ENCODE measurements around the gene CASK.

The CASK gene

DNA sequence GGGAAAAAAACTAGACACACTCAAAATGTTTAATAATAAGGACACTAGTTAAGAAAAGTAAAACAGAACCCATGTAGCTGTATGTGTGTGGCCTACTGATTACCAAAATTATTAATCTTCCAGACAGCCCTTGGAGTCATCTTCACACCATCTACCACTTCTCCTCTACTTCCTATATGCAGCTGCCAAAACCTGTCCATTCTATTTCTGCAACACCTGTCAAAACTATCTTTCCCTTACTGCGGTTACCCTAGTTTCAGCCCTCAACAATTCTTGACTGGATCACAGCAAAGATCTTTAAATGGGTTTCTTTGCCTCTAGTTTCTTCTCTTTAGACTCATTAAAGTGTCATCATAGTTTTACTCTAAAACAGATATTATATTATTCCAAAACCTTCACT, 126.8 kb downstream of the CASK start:
- no peak for DNase-seq
- TF ChIP-seq, protein P1, sequence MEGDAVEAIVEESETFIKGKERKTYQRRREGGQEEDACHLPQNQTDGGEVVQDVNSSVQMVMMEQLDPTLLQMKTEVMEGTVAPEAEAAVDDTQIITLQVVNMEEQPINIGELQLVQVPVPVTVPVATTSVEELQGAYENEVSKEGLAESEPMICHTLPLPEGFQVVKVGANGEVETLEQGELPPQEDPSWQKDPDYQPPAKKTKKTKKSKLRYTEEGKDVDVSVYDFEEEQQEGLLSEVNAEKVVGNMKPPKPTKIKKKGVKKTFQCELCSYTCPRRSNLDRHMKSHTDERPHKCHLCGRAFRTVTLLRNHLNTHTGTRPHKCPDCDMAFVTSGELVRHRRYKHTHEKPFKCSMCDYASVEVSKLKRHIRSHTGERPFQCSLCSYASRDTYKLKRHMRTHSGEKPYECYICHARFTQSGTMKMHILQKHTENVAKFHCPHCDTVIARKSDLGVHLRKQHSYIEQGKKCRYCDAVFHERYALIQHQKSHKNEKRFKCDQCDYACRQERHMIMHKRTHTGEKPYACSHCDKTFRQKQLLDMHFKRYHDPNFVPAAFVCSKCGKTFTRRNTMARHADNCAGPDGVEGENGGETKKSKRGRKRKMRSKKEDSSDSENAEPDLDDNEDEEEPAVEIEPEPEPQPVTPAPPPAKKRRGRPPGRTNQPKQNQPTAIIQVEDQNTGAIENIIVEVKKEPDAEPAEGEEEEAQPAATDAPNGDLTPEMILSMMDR (IDR thresholded peaks at IDR 0.05; ENCODE audit: low read depth, low read length, missing control alignments) = no peak
- H3K36me3 ChIP-seq (replicated peaks) = no peaks in the 10 kb centered on the region
- H3K27ac ChIP-seq = no peak overlapping the region
- in situ Hi-C loops (cut with HindIII; ENCODE audit: low pct_ligation_motif_present, low sequenced_read_pairs) = no loop called here
- H3K27me3 ChIP-seq (replicated peaks) = no peaks in the 10 kb centered on the region
- no peak overlapping the region for H3K4me3 ChIP-seq (ENCODE audit: low read depth, low read length)

- Histone ChIP-seq H3K4me3 (ENCODE audit: low read depth, low read length) (no peak overlapping the region), H3K27ac (no peak overlapping the region), H3K36me3 (replicated peaks) (no peaks in the 10 kb centered on the region), H3K27me3 (replicated peaks) (no peaks in the 10 kb centered on the region)
- TF ChIP-seq, protein P1 (IDR thresholded peaks at IDR 0.05; ENCODE audit: low read depth, low read length, missing control alignments) = no peak
- no peak for DNase-seq
- in situ Hi-C loops (cut with HindIII; ENCODE audit: low pct_ligation_motif_present, low sequenced_read_pairs) = no loop called here
Observed at GRCh38 chrX:41796046-41796445, 127.3 kb downstream of the CASK start.

DNA sequence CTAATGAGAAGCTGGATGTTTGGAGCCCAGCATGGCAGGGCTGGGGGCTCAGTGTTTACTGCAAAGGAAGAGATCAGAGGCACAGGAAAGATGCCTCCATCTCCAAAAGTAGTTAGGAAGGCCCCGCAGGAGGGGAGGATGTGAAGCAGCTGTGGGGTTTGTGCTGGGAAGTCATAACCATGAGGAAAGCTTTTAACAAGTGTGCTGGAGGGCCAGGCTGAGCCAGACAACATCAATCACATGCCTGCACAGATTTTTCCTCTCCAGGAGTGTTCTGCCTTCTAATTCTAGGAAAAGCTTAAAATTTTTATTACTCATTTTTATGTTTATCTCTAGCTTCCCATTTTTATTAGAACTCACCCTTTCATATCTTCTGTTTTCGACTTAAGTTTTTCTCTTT, 134.0 kb downstream of the CASK start:
- TF ChIP-seq, protein P1 (IDR thresholded peaks at IDR 0.05; ENCODE audit: low read depth, low read length, missing control alignments) = no peak
- Histone ChIP-seq H3K27me3 (replicated peaks) (no peaks in the 10 kb centered on the region), H3K27ac (no peak overlapping the region), H3K4me3 (ENCODE audit: low read depth, low read length) (no peak overlapping the region), H3K36me3 (replicated peaks) (no peaks in the 10 kb centered on the region)
- no peak for DNase-seq
- in situ Hi-C loops (cut with HindIII; ENCODE audit: low pct_ligation_motif_present, low sequenced_read_pairs) = no loop called here

DNA sequence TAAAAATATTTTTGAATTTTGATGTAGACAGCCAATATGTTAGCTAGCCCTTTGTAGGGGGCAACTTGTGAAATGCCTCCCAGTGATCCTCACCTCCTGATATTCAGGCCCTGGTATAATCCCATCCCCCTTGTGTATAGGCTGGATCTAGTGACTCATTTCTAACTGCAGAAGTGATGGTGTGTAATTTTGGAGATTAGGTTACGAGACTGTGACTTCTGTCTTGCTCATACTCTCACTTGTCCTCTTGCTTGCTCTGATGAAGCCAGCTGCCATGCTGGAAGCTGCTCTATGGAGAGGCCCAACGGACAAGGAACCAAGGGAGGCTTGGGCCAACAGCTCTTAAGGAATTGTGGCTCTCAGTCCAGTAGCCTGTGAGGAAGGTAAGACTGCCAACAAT, 137.7 kb downstream of the CASK start:
- H3K27me3 ChIP-seq (replicated peaks) = no peaks in the 10 kb centered on the region
- in situ Hi-C loops (cut with HindIII; ENCODE audit: low pct_ligation_motif_present, low sequenced_read_pairs) = no loop called here
- no peak overlapping the region for H3K27ac ChIP-seq
- peak; percentile 11 for DNase-seq
- H3K36me3 ChIP-seq (replicated peaks) = no peaks in the 10 kb centered on the region
- H3K4me3 ChIP-seq (ENCODE audit: low read depth, low read length) = no peak overlapping the region
- TF ChIP-seq, protein P1 (IDR thresholded peaks at IDR 0.05; ENCODE audit: low read depth, low read length, missing control alignments) = no peak

DNA sequence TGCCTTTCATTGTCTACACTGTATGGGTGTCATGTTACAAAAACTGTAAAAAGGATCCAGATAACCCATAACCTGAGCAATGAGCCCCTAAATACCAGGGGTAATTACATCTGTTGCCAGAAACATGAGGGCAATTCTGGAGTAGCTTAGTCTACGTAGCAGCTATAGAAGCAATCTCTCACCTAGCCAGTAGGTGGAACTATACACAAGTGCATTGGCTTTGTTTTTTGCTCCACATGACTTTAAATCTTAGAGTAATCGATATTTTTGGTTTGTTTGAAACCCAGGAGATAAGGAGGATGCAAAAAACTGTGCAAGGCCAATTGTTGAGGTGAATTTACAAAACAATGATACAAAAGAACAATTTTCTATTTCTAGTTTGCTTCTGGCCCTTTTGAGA, 141.9 kb downstream of the CASK start:
- peak; percentile 41 for DNase-seq
- no peaks in the 10 kb centered on the region for H3K36me3 ChIP-seq (replicated peaks)
- H3K27me3 ChIP-seq (replicated peaks) = no peaks in the 10 kb centered on the region
- in situ Hi-C loops (cut with HindIII; ENCODE audit: low pct_ligation_motif_present, low sequenced_read_pairs) = no loop called here
- H3K4me3 ChIP-seq (ENCODE audit: low read depth, low read length) = no peak overlapping the region
- TF ChIP-seq, protein P1 (IDR thresholded peaks at IDR 0.05; ENCODE audit: low read depth, low read length, missing control alignments) = peak; percentile 67
- H3K27ac ChIP-seq = no peak overlapping the region

GRCh38 chrX:41779941-41780340, 143.4 kb downstream of the CASK start:
- H3K4me3 ChIP-seq (ENCODE audit: low read depth, low read length) = no peak overlapping the region
- no peaks in the 10 kb centered on the region for H3K27me3 ChIP-seq (replicated peaks)
- TF ChIP-seq, protein P1 (IDR thresholded peaks at IDR 0.05; ENCODE audit: low read depth, low read length, missing control alignments) = no peak
- no peak for DNase-seq
- H3K36me3 ChIP-seq (replicated peaks) = no peaks in the 10 kb centered on the region
- H3K27ac ChIP-seq = no peak overlapping the region
- in situ Hi-C loops (cut with HindIII; ENCODE audit: low pct_ligation_motif_present, low sequenced_read_pairs) = no loop called here
